Measurements from ENCODE around the gene AGO4.
"Not testable (repeated sequence)": the region's sequence is repeated elsewhere in the genome, so short reads cannot be mapped to it uniquely, and the experiment has no call there.

The AGO4 gene

GRCh38 chr1:35810096-35810881, 2.5 kb downstream of the AGO4 start:
- in situ Hi-C loops (cut with MboI; ENCODE audit: low sequenced_read_pairs) = no loop called here

DNA sequence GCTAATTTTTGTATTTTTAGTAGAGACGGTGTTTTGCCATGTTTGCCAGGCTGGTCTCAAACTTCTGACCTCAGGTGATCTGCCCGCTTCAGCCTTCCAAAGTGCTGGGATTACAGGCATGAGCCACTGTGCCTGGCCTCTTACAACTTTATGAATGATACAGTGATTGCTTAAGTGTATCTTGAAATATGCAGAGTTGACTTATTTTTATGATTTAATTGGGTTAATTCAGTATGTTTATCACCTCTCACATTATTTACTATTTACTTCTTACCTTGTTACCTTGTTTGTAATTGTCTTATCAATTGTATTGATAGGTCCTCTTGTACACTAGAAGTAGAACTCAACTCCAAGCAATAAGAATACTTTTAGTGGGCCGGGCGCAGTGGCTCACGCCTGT, 4.9 kb downstream of the AGO4 start:
- in situ Hi-C loops (cut with MboI; ENCODE audit: low sequenced_read_pairs) = not testable (repeated sequence)

GRCh38 chr1:35825255-35825654, 17.4 kb downstream of the AGO4 start:
- in situ Hi-C loops (cut with MboI; ENCODE audit: low sequenced_read_pairs) = no loop called here

GRCh38 chr1:35832276-35832905, 24.6 kb downstream of the AGO4 start:
- in situ Hi-C loops (cut with MboI; ENCODE audit: low sequenced_read_pairs) = no loop called here

GRCh38 chr1:35833395-35833794, 25.6 kb downstream of the AGO4 start:
- in situ Hi-C loops (cut with MboI; ENCODE audit: low sequenced_read_pairs) = no loop called here

DNA sequence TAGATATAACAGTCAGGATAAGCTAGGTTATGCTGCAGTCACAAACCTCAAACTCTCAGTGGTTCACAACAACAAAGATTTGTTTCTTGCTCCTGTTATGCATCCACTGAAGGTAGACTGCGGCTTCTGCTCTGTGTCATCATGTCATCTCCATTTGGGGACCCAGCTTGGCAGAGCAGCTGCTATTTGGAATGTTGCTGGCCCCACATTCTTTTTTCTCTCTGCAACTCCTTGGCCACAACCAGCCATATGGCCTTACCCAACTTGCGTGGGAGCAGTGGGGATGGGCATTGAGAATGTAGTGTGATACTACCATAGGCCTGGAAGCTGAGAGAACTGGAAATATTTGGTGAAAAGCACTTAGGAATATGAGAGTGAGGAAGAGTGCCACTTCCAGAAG, 26.4 kb downstream of the AGO4 start:
- in situ Hi-C loops (cut with MboI; ENCODE audit: low sequenced_read_pairs) = no loop called here

- in situ Hi-C loops (cut with MboI; ENCODE audit: low sequenced_read_pairs) = no loop called here
Observed at GRCh38 chr1:35835398-35835797, 27.6 kb downstream of the AGO4 start.

GRCh38 chr1:35836734-35837133, 28.9 kb downstream of the AGO4 start:
- in situ Hi-C loops (cut with MboI; ENCODE audit: low sequenced_read_pairs) = no loop called here

DNA sequence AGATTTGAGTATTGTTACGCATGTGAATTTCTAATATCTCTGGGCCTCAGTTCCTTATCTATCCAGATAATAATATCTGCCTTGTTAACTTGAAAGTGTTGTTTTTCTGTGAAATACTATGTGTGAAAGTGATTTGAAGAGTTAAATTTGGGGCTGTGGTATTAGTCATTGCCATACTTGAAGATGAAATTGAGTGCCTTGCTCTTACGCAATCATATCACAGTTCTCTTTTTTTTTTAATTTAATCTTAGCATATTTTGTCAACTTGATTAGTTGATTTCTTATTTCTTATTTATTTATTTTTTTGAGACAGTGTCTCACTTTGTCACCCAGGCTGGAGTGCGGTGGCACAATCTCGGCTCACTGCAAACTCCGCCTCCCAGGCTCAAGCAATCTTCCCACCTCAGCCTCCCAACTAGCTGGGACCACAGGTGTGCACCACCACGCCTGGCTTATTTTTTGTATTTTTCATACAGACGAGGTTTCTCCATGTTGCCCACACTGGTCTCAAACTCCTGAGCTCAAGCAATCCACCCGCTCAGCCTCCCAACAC, 31.0 kb downstream of the AGO4 start:
- in situ Hi-C loops (cut with MboI; ENCODE audit: low sequenced_read_pairs) = no loop called here

DNA sequence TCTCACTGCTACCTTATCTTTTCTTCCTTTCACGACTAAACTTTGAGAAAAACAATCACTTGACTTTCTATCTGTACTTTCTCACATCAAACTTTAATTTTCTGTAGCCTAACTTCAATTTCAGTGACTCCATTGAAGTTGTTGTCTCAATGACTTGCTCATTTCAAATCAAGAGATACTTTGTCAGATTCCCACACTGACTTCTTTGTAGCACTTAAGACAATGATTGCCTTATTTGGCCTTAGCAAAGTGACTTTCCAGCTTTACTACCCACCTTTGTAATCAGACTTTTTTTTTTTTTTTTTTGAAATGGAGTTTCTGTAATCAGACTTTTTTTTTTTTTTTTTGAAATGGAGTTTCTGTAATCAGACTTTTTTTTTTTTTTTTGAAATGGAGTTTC, 37.0 kb downstream of the AGO4 start:
- in situ Hi-C loops (cut with MboI; ENCODE audit: low sequenced_read_pairs) = no loop called here

- in situ Hi-C loops (cut with MboI; ENCODE audit: low sequenced_read_pairs) = no loop called here
Observed at GRCh38 chr1:35845766-35846165, 38.0 kb downstream of the AGO4 start.

DNA sequence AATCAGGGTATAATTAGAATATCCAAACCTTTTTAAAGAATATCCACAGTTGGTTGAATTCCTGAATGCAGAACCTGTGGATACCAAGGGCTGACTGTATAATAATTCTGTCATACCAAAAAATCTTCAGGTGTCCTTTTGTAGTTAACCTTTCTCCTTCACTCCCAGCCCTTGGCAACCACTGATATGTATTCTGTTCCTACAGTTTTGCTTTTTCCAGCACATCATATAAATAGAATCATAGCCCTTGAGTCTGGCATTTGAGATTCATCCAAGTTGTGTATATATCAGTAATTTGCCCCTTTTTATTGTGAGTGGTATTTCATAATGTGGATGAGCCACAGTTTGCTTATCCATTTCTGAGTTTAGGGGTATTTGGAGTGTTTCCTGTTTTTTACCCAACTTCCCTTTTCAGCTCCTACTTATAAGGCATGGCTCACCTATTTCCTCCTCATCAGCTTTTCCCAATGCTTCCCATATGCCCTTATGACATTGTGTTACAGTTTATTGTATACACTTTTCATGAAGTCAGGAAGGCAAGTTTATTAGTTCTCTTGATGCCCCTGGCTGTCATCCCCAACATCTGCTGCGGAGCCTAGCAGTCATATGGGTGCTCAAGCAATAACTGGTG, 40.2 kb downstream of the AGO4 start:
- in situ Hi-C loops (cut with MboI; ENCODE audit: low sequenced_read_pairs) = no loop called here

- in situ Hi-C loops (cut with MboI; ENCODE audit: low sequenced_read_pairs) = no loop called here
Observed at GRCh38 chr1:35850051-35850450, 42.2 kb downstream of the AGO4 start.

- in situ Hi-C loops (cut with MboI; ENCODE audit: low sequenced_read_pairs) = no loop called here
Observed at GRCh38 chr1:35850716-35851115, 42.9 kb downstream of the AGO4 start.

- in situ Hi-C loops (cut with MboI; ENCODE audit: low sequenced_read_pairs) = no loop called here
Observed at GRCh38 chr1:35851132-35851869, 43.5 kb downstream of the AGO4 start.

- in situ Hi-C loops (cut with MboI; ENCODE audit: low sequenced_read_pairs) = no loop called here
Observed at GRCh38 chr1:35852241-35852640, 44.4 kb downstream of the AGO4 start.

- in situ Hi-C loops (cut with MboI; ENCODE audit: low sequenced_read_pairs) = no loop called here
Observed at GRCh38 chr1:35854989-35855700, 47.3 kb downstream of the AGO4 start.

DNA sequence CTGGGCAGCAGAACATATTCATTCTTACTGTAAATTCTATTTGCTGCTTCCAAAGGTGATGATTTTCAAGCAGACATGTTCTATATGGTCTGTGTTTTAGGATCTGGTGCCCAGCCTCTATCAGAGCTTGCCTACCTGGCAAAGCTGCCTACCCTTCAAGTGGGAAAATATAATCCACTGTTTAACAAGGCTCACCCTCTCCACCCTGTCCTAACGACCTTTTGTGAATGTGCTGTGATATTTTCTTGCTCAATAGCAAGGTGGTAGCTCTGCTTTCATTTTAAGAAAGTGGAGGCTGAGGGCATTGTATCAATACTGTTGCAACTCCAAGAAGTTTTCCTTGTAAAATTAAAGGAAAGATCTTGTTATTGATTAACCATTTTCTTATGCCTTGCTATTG, 49.1 kb downstream of the AGO4 start:
- in situ Hi-C loops (cut with MboI; ENCODE audit: low sequenced_read_pairs) = no loop called here

DNA sequence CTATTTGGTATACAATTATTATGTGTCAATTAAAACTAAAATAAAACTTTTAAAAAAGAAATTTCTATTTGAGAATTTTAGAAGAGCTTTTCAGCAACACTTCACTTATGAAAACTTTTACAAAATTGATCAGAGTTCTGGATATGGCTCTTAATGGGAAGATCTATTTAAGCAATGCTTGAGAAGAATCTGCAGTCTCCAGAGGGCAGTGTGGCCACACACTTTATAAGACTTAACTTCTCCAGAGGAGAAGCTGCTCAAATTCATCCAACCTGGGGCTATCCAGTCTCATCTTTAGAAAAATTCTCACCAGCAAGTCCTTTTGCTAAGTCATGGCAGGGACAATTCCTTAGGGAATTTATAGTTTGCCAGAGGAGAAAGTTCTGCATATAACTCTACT, 50.0 kb downstream of the AGO4 start:
- in situ Hi-C loops (cut with MboI; ENCODE audit: low sequenced_read_pairs) = no loop called here

GRCh38 chr1:35860696-35861095, 52.9 kb downstream of the AGO4 start:
- in situ Hi-C loops (cut with MboI; ENCODE audit: low sequenced_read_pairs) = no loop called here

DNA sequence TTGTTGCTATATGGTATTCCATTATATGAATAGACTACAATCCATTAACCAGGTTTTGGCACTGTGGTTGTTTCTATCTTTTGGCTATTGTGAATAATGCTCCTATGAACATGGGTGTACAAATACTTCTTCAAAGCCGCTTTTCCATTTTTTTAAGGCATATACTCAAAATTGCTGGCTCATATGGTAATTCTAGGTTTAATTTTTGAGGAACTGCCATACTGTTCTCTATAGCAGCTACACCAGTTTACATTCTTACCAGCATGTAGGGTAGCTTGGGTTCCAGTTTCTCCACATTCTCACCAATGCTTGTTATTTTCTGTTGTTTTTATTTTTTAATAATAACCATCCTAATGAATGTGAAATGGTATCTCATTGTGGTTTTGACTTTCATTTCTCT, 55.3 kb downstream of the AGO4 start:
- in situ Hi-C loops (cut with MboI; ENCODE audit: low sequenced_read_pairs) = no loop called here

Measured in HL-60/S4 (cell line).